Measurements from ENCODE around the gene TMCO2. TPM values are rescaled to one million over a fixed set of nuclear protein-coding genes. Genes with fewer than 3 reads are reported as not detected.

TMCO2 gene
- total RNA-seq, 1 donor from 2014 or later = not detected

- H3K36me3 Mint-ChIP-seq = peaks cover 31% of the 10 kb centered on the region
- no peaks in the 10 kb centered on the region for H3K9me3 Mint-ChIP-seq
- H3K4me1 Mint-ChIP-seq = no peaks in the 10 kb centered on the region
- H3K27me3 Mint-ChIP-seq (ENCODE audit: low read depth) = no peaks in the 10 kb centered on the region
- H3K27ac Mint-ChIP-seq = no peak overlapping the region
- TF ChIP-seq, protein P1, sequence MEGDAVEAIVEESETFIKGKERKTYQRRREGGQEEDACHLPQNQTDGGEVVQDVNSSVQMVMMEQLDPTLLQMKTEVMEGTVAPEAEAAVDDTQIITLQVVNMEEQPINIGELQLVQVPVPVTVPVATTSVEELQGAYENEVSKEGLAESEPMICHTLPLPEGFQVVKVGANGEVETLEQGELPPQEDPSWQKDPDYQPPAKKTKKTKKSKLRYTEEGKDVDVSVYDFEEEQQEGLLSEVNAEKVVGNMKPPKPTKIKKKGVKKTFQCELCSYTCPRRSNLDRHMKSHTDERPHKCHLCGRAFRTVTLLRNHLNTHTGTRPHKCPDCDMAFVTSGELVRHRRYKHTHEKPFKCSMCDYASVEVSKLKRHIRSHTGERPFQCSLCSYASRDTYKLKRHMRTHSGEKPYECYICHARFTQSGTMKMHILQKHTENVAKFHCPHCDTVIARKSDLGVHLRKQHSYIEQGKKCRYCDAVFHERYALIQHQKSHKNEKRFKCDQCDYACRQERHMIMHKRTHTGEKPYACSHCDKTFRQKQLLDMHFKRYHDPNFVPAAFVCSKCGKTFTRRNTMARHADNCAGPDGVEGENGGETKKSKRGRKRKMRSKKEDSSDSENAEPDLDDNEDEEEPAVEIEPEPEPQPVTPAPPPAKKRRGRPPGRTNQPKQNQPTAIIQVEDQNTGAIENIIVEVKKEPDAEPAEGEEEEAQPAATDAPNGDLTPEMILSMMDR (IDR thresholded peaks at IDR 0.05; ENCODE audit: unreplicated experiment) = no peak
- no peak overlapping the region for H3K4me3 Mint-ChIP-seq
- no peak for DNase-seq (ENCODE audit: low spot score in 2 of 2, unreplicated experiment in 2 of 2)
Observed at GRCh38 chr1:40240390-40240789, 7.3 kb upstream of the TMCO2 start.

- Mint-ChIP-seq H3K9me3 (no peaks in the 10 kb centered on the region), H3K27me3 (ENCODE audit: low read depth) (no peaks in the 10 kb centered on the region), H3K4me1 (no peaks in the 10 kb centered on the region), H3K36me3 (peaks cover 24% of the 10 kb centered on the region), H3K4me3 (no peak overlapping the region), H3K27ac (peak overlapping the region; percentile 0)
- DNase-seq (ENCODE audit: low spot score in 2 of 2, unreplicated experiment in 2 of 2) = no peak
- TF ChIP-seq, protein P1 (IDR thresholded peaks at IDR 0.05; ENCODE audit: unreplicated experiment) = no peak
Observed at GRCh38 chr1:40241362-40241761, 6.4 kb upstream of the TMCO2 start.

- Mint-ChIP-seq H3K36me3 (peaks cover 5% of the 10 kb centered on the region), H3K27ac (no peak overlapping the region), H3K9me3 (no peaks in the 10 kb centered on the region), H3K4me1 (no peaks in the 10 kb centered on the region), H3K4me3 (no peak overlapping the region), H3K27me3 (ENCODE audit: low read depth) (no peaks in the 10 kb centered on the region)
- TF ChIP-seq, protein P1 (IDR thresholded peaks at IDR 0.05; ENCODE audit: unreplicated experiment) = no peak
- no peak for DNase-seq (ENCODE audit: low spot score in 2 of 2, unreplicated experiment in 2 of 2)
Observed at GRCh38 chr1:40243351-40243750, 4.4 kb upstream of the TMCO2 start.

GRCh38 chr1:40244138-40244744 lies 3.5 kb upstream of the TMCO2 start:
- DNase-seq (ENCODE audit: low spot score in 2 of 2, unreplicated experiment in 2 of 2) = no peak
- no peaks in the 10 kb centered on the region for H3K27me3 Mint-ChIP-seq (ENCODE audit: low read depth)
- H3K9me3 Mint-ChIP-seq = no peaks in the 10 kb centered on the region
- H3K4me1 Mint-ChIP-seq = no peaks in the 10 kb centered on the region
- no peak overlapping the region for H3K27ac Mint-ChIP-seq
- H3K36me3 Mint-ChIP-seq = peaks cover under 1% of the 10 kb centered on the region
- TF ChIP-seq, protein P1 (IDR thresholded peaks at IDR 0.05; ENCODE audit: unreplicated experiment) = no peak
- H3K4me3 Mint-ChIP-seq = no peak overlapping the region

DNA sequence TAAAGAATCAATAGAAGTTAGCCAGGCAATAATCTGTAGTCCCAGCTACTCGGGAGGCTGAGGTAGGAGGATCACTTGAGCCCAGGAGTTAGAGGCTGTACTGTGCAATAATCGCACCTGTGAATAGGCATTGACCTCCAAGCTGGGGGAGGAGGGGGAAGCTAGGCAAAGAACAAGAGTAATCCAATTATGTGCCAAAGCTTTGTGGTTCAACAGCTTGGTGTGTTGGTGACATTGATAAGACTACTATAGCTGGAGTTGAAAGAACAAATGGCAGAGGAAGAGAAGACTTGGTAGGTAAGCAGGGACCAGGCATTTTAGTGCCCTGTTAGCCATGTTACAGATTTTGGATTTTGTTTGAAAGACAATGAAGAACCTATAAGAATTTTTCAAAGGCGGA lies 2.1 kb upstream of the TMCO2 start:
- DNase-seq (ENCODE audit: low spot score in 2 of 2, unreplicated experiment in 2 of 2) = no peak
- no peak overlapping the region for H3K4me3 Mint-ChIP-seq

More for the DNA sequence above, 2.1 kb upstream of the TMCO2 start:
- TF ChIP-seq, protein P1 (IDR thresholded peaks at IDR 0.05; ENCODE audit: unreplicated experiment) = no peak
- no peaks in the 10 kb centered on the region for H3K27me3 Mint-ChIP-seq (ENCODE audit: low read depth)
- no peak overlapping the region for H3K27ac Mint-ChIP-seq
- H3K4me1 Mint-ChIP-seq = no peaks in the 10 kb centered on the region
- H3K36me3 Mint-ChIP-seq = no peaks in the 10 kb centered on the region
- no peaks in the 10 kb centered on the region for H3K9me3 Mint-ChIP-seq
